DLD1 (cell line): Measurements from ENCODE around the gene VAV2.
"Not testable (repeated sequence)": the region's sequence is repeated elsewhere in the genome, so short reads cannot be mapped to it uniquely, and the experiment has no call there.

ENCODE experiments used
- in situ Hi-C: cut with HindIII; loops from 2 replicates; pipeline ENCODE4 v1.10.0; 2017; ENCODE audit warnings: low sequenced_read_pairs

Gene VAV2

GRCh38 chr9:133778336-133779013, 213.6 kb downstream of the VAV2 start:
- in situ Hi-C loops = loop anchor here (25.0 kb wide), 1 partner anchor 209 kb away; the partner anchor contains the start of gene VAV2

GRCh38 chr9:133777871-133778270, 214.3 kb downstream of the VAV2 start:
- in situ Hi-C loops = loop anchor here (25.0 kb wide), 1 partner anchor 209 kb away; the partner anchor contains the start of gene VAV2

GRCh38 chr9:133777068-133777791, 214.9 kb downstream of the VAV2 start:
- in situ Hi-C loops = loop anchor here (25.0 kb wide), 1 partner anchor 210 kb away; the partner anchor contains the start of gene VAV2

GRCh38 chr9:133775951-133776905, 215.9 kb downstream of the VAV2 start:
- in situ Hi-C loops = loop anchor here (25.0 kb wide), 1 partner anchor 211 kb away; the partner anchor contains the start of gene VAV2

- in situ Hi-C loops = loop anchor here (25.0 kb wide), 1 partner anchor 212 kb away; the partner anchor contains the start of gene VAV2
Measured at GRCh38 chr9:133775291-133775690, 216.8 kb downstream of the VAV2 start.

GRCh38 chr9:133774799-133775198, 217.3 kb downstream of the VAV2 start:
- in situ Hi-C loops = loop anchor here (25.0 kb wide), 1 partner anchor 213 kb away; the partner anchor contains the start of gene VAV2

- in situ Hi-C loops = no loop called here
Measured at GRCh38 chr9:133773889-133774655, 218.1 kb downstream of the VAV2 start.

- in situ Hi-C loops = no loop called here
Measured at GRCh38 chr9:133772581-133772980, 219.5 kb downstream of the VAV2 start.

GRCh38 chr9:133771486-133772482, 220.3 kb downstream of the VAV2 start:
- in situ Hi-C loops = no loop called here

GRCh38 chr9:133770076-133770777, 221.9 kb downstream of the VAV2 start:
- in situ Hi-C loops = no loop called here

- in situ Hi-C loops = no loop called here
Measured at GRCh38 chr9:133769511-133770075, 222.5 kb downstream of the VAV2 start.

- in situ Hi-C loops = no loop called here
Measured at GRCh38 chr9:133768859-133769510, 223.1 kb downstream of the VAV2 start.

GRCh38 chr9:133768371-133768858, 223.7 kb downstream of the VAV2 start:
- in situ Hi-C loops = no loop called here

GRCh38 chr9:133767625-133768024, 224.5 kb downstream of the VAV2 start:
- in situ Hi-C loops = no loop called here

- in situ Hi-C loops = no loop called here
Measured at GRCh38 chr9:133767008-133767407, 225.1 kb downstream of the VAV2 start.

- in situ Hi-C loops = not testable (repeated sequence)
Measured at GRCh38 chr9:133766234-133766633, 225.9 kb downstream of the VAV2 start.
